Measurements from ENCODE around the gene ZNRF2. TPM values are rescaled to one million over a fixed set of nuclear protein-coding genes. Genes with fewer than 3 reads are reported as not detected.

Gene ZNRF2
- total RNA-seq, 2 experiments from 2014 or later, result 20.4 to 23.6 TPM

DNA sequence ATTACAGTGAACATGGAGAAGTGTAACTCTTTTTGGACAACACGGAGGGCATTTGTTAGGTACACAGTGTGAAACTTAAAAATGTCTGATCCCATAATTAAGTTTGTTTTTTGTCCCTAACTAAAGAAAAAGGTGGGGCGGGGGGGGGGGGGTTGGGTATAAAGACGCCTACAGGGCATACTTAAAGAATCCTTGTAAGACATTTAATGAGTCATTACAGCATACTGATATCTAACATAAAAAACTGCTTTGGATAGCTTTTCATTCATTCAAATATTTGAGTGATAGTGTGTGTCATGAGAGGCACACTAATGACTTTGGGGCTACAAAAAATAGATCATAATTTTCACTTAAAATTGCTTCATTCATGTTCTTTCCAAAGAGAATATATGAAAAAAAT lies 31.2 kb downstream of the ZNRF2 start:
- CTCF ChIA-PET, result no interaction called here

DNA sequence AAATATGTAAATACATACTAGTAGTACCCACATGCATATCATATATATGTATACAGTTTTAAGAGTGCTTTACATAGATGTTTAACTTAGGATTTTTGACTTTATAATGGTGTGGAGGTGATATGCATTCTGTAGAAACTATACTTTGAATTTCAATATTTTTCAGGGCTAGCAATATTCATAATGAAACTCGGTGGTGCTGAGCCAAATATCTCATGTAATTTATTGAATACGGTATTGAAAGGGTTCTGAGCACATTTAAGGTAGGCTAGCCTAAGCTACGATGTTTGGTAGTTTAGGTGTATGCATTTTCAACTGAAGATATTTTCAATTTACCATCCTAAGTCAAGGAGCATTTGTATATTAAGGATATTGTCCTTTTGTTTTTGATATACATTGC lies 36.0 kb downstream of the ZNRF2 start:
- Histone ChIP-seq H3K36me3 (ENCODE audit: insufficient read depth, low read length) (no peaks in the 10 kb centered on the region), H3K9me3 (ENCODE audit: control insufficient read depth in 1 of 2, insufficient read depth in 1 of 2, low read length in 2 of 2) (no peaks in the 10 kb centered on the region), H3K4me3 (ENCODE audit: low read length) (peak overlapping the region; percentile 36), H3K27ac (ENCODE audit: low read depth in 1 of 2, low read length in 2 of 2) (peak overlapping the region in 1 of 2 donors; percentile 79), H3K27me3 (ENCODE audit: control insufficient read depth in 1 of 2, insufficient read depth in 2 of 2, low read length in 2 of 2) (no peaks in the 10 kb centered on the region), H3K4me1 (ENCODE audit: insufficient read depth, low read length) (peaks cover 10% of the 10 kb centered on the region)
- intact Hi-C loops (cut with DNase I, micrococcal nuclease), result loop anchor here (5.0 kb wide), 1 partner anchor 33 kb away; no protein-coding TSS in a partner anchor
- no peak for DNase-seq
- Mint-ChIP-seq H3K4me3 (peak overlapping the region; percentile 72), H3K36me3 (ENCODE audit: low read depth) (peaks cover 17% of the 10 kb centered on the region), H3K27me3 (no peaks in the 10 kb centered on the region), H3K9me3 (no peaks in the 10 kb centered on the region), H3K4me1 (ENCODE audit: low read depth) (peaks cover 80% of the 10 kb centered on the region), H3K27ac (peak overlapping the region; percentile 90)
- POLR2A ChIA-PET, result interaction anchor here (0.7 to 1.4 kb wide), 2 partner anchors 35 to 42 kb away, joined by 3 to 4 read pairs; partner anchors contain the start of gene ZNRF2
- ATAC-seq (ENCODE audit: poor library complexity), result no peak
- no peak for TF ChIP-seq CTCF (IDR thresholded peaks at IDR 0.05)
- CTCF ChIA-PET, result interaction anchor here (0.6 kb wide), 1 partner anchor 36 kb away, joined by 3 read pairs; the partner anchor contains the start of gene ZNRF2

More for the DNA sequence above, 31.2 kb downstream of the ZNRF2 start:
- TF ChIP-seq CTCF (IDR thresholded peaks at IDR 0.05), result no peak
- intact Hi-C loops (cut with DNase I, micrococcal nuclease), result no loop called here
- no peaks in the 10 kb centered on the region for H3K27me3 ChIP-seq (ENCODE audit: control insufficient read depth in 1 of 2, insufficient read depth in 2 of 2, low read length in 2 of 2)
- no peaks in the 10 kb centered on the region for H3K9me3 ChIP-seq (ENCODE audit: control insufficient read depth in 1 of 2, insufficient read depth in 1 of 2, low read length in 2 of 2)
- Mint-ChIP-seq H3K27me3 (no peaks in the 10 kb centered on the region), H3K27ac (no peak overlapping the region), H3K9me3 (no peaks in the 10 kb centered on the region), H3K4me3 (no peak overlapping the region), H3K36me3 (ENCODE audit: low read depth) (no peaks in the 10 kb centered on the region), H3K4me1 (ENCODE audit: low read depth) (peaks cover 80% of the 10 kb centered on the region)
- no peak overlapping the region for H3K27ac ChIP-seq (ENCODE audit: low read depth in 1 of 2, low read length in 2 of 2)
- ATAC-seq (ENCODE audit: poor library complexity) (no peak), DNase-seq (no peak)
- POLR2A ChIA-PET, result interaction anchor here (1.6 kb wide), 1 partner anchor 9 kb away, joined by 4 read pairs; no protein-coding TSS in a partner anchor
- H3K4me1 ChIP-seq (ENCODE audit: insufficient read depth, low read length), result peaks cover 5% of the 10 kb centered on the region
- H3K4me3 ChIP-seq (ENCODE audit: low read length), result no peak overlapping the region
- no peaks in the 10 kb centered on the region for H3K36me3 ChIP-seq (ENCODE audit: insufficient read depth, low read length)

DNA sequence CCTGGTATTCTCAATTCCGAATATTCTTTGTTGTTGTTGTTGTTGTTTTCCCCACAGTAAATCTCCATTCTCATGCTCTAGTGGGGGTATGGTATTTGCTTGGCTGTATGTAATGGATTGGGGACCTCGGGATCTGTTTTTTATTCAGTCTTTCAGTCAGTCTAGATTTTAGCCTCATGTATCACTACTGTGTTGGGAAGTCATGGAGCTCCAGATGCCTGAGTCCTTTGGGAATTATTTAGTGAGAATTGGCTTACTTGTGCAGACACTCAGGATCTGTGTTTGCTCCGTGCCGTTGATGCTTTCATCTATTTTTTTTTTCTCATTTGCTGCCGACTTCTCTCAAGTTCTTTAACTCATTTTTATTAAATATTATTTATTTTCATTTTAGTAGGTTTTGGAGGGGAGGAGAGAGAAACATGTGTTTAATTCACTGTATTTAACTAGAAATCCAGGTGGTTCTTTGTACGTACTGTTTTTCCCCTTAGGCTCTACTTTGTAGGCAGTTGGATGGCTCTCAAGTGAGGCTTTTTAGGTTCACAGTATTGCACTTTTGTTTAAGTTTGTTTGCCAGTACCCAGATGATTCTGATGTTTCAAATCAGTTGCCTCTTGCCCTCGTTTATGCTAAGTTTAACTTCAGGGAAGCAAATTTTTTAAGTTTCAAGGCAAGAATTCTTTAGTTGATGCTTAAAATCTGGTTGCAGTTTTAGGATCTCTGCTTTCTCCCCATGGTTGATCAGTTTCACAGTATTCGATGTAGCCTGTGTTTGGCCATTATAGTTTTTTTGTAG lies 36.9 kb downstream of the ZNRF2 start:
- Mint-ChIP-seq H3K27me3 (no peaks in the 10 kb centered on the region), H3K4me1 (ENCODE audit: low read depth) (peaks cover 84% of the 10 kb centered on the region), H3K9me3 (no peaks in the 10 kb centered on the region), H3K36me3 (ENCODE audit: low read depth) (peaks cover 22% of the 10 kb centered on the region), H3K27ac (peak overlapping the region; percentile 90), H3K4me3 (peak overlapping the region; percentile 88)
- Histone ChIP-seq H3K27ac (ENCODE audit: low read depth in 1 of 2, low read length in 2 of 2) (peak overlapping the region; percentile 70 to 79), H3K9me3 (ENCODE audit: control insufficient read depth in 1 of 2, insufficient read depth in 1 of 2, low read length in 2 of 2) (no peaks in the 10 kb centered on the region), H3K27me3 (ENCODE audit: control insufficient read depth in 1 of 2, insufficient read depth in 2 of 2, low read length in 2 of 2) (no peaks in the 10 kb centered on the region), H3K36me3 (ENCODE audit: insufficient read depth, low read length) (peaks cover 2% of the 10 kb centered on the region), H3K4me1 (ENCODE audit: insufficient read depth, low read length) (peaks cover 10% of the 10 kb centered on the region), H3K4me3 (ENCODE audit: low read length) (peak overlapping the region; percentile 36)
- POLR2A ChIA-PET, result interaction anchor here (0.7 to 2.9 kb wide), 9 partner anchors 13 to 406 kb away, joined by 3 to 44 read pairs (median 4); partner anchors contain the start of gene ZNRF2
- CTCF ChIA-PET, result interaction anchor here (1.4 to 2.6 kb wide), 2 partner anchors 9 to 19 kb away, joined by 3 to 13 read pairs; no protein-coding TSS in a partner anchor
- intact Hi-C loops (cut with DNase I, micrococcal nuclease), result loop anchor here (5.0 kb wide), 1 partner anchor 34 kb away; no protein-coding TSS in a partner anchor
- DNase-seq (peak in 1 of 14 experiments; percentile 3), ATAC-seq (ENCODE audit: poor library complexity) (no peak)
- TF ChIP-seq CTCF (IDR thresholded peaks at IDR 0.05), result no peak

All from CD4-positive, alpha-beta T cell (primary cell).